K562 (cell line): ENCODE measurements around the gene UQCRH. TPM values are rescaled to one million over a fixed set of nuclear protein-coding genes. Genes with fewer than 3 reads are reported as not detected.

Experiments
- ATAC-seq: fragments of 200-7000 bp; cut with Tn5 transposase; 3 replicates; pipeline ENCODE4 v1.9.1; 2020; ENCODE audit warnings: moderate library complexity
- BruUV-seq: library from RNA; stranded (reverse); fragments of 400-500 nt; replicated peaks from 2 replicates; lab custom pipeline; 2021; lab: Mats Ljungman, UMichigan
- CTCF ChIA-PET: fragments of 300-600 bp; formaldehyde crosslinking; extraction: SDS; loops from one replicate; lab custom pipeline; 2021; ENCODE audit warnings: low intra/inter-chr PET ratio; lab: Yijun Ruan, JAX
- POLR2A ChIA-PET: fragments of 300-600, 350-650 bp; sonication (Branson Sonifier 250); formaldehyde crosslinking; extraction: SDS; loops from one replicate; lab custom pipeline; 2021; ENCODE audit warnings: antibody characterized with exemption, inconsistent platforms; lab: Yijun Ruan, JAX
- DNase-seq, 4 experiments: peaks; one replicate each; pipeline versions ENCODE4 v3.0.0 to v3.0.0-alpha.2; 2011 to 2018; ENCODE audit warnings: low spot score in 3 of 4, mixed read lengths in 3 of 4; ENCODE audit errors: extremely low read depth in 1 of 4
- FAIRE-seq: peaks from 2 replicates; lab custom pipeline; 2011; peaks lifted over from hg19 to GRCh38; lab: Jason Lieb, UNC
- H2AFZ ChIP-seq: 2 replicates; pipeline ENCODE4 v1.6.0; 2011; ENCODE audit warnings: low read depth, low read length, control low read depth, inconsistent platforms
- H3K27ac ChIP-seq: fragments of 200-600 bp; 3 replicates; pipeline ENCODE4 v1.8.0; 2011; ENCODE audit warnings: low read depth, mild to moderate bottlenecking, control low read depth, inconsistent platforms, low read length, moderate library complexity, mixed read lengths; ENCODE audit errors: extremely low read depth
- H3K27me3 ChIP-seq, 2 experiments: fragments of 300-600 bp in 1 of 2; 2 replicates in 1 of 2; 3 replicates in 1 of 2; pipeline versions ENCODE4 v1.6.0 to v1.8.0; 2011; ENCODE audit warnings: inconsistent platforms in 2 of 2, low read length in 2 of 2, mild to moderate bottlenecking in 1 of 2, mixed read lengths in 1 of 2, moderate library complexity in 1 of 2; ENCODE audit not compliant: control insufficient read depth in 2 of 2, insufficient read depth in 2 of 2
- H3K36me3 ChIP-seq: fragments of 300-600 bp; 3 replicates; pipeline ENCODE4 v1.8.0; 2011; ENCODE audit warnings: mild to moderate bottlenecking, low read length, inconsistent platforms; ENCODE audit not compliant: control insufficient read depth, insufficient read depth
- H3K4me1 ChIP-seq, 2 experiments: fragments of 200-600 bp in 1 of 2; replicated peaks in 1 of 2; 2 replicates in 1 of 2; 3 replicates in 1 of 2; pipeline versions ENCODE4 v1.5.1 to v1.8.0; 2011; ENCODE audit warnings: inconsistent platforms in 2 of 2, low read length in 2 of 2, mild to moderate bottlenecking in 1 of 2, mixed read lengths in 1 of 2, moderate library complexity in 1 of 2; ENCODE audit not compliant: control insufficient read depth in 2 of 2, insufficient read depth in 2 of 2
- H3K4me2 ChIP-seq: 2 replicates; pipeline ENCODE4 v1.6.1; 2011; ENCODE audit warnings: low read length, control low read depth, inconsistent platforms, mixed read lengths; ENCODE audit not compliant: insufficient read depth
- H3K4me3 ChIP-seq: fragments of 200-600 bp; sonication (generic), shearing (Covaris generic); 2 replicates; pipeline ENCODE4 v1.5.1; 2016; ENCODE audit warnings: control low read depth, inconsistent platforms
- H3K79me2 ChIP-seq: fragments of 200-600 bp; 3 replicates; pipeline ENCODE4 v1.8.0; 2011; ENCODE audit warnings: low read length, inconsistent platforms; ENCODE audit not compliant: control insufficient read depth, insufficient read depth
- H3K9ac ChIP-seq, 2 experiments: 2 replicates each; pipeline versions ENCODE4 v1.6.0 to v1.6.1; 2011; ENCODE audit warnings: low read depth in 2 of 2, low read length in 2 of 2, control low read depth in 1 of 2, inconsistent platforms in 1 of 2, mild to moderate bottlenecking in 1 of 2, mixed read lengths in 1 of 2; ENCODE audit not compliant: insufficient read depth in 1 of 2
- H3K9me1 ChIP-seq: one replicate; pipeline ENCODE4 v1.6.0; 2011; ENCODE audit warnings: inconsistent platforms, mild to moderate bottlenecking, low read length, moderate library complexity; ENCODE audit not compliant: control insufficient read depth, insufficient read depth
- H3K9me3 ChIP-seq: replicated peaks from 2 replicates; pipeline ENCODE4 v1.5.1; 2011; ENCODE audit warnings: low read depth, low read length, inconsistent platforms; ENCODE audit not compliant: control insufficient read depth, insufficient read depth
- H4K20me1 ChIP-seq: replicated peaks from 2 replicates; pipeline ENCODE4 v1.6.1; 2011; ENCODE audit warnings: low read length, inconsistent platforms, mixed read lengths; ENCODE audit not compliant: control insufficient read depth, insufficient read depth
- BMI1 ChIP-seq: fragments of 150-350 bp; IDR thresholded peaks from 2 replicates; pipeline ENCODE4 v1.6.1; 2014; ENCODE audit warnings: low read length
- CREM ChIP-seq: IDR thresholded peaks from 2 replicates; pipeline ENCODE4 v1.6.1; 2014; ENCODE audit warnings: antibody characterized with exemption, low read depth
- FOXA3 ChIP-seq, 2 experiments: fragments of 450-650 bp in 1 of 2; sonication (generic) in 1 of 2; formaldehyde crosslinking; IDR thresholded peaks in 1 of 2; conservative IDR thresholded peaks in 1 of 2; 2 replicates each; pipeline versions ENCODE4 v1.4.0 to v1.8.0; 2020 to 2022; ENCODE audit warnings: mild to moderate bottlenecking in 2 of 2, missing genetic modification reagents in 1 of 2
- JUND ChIP-seq, 2 experiments: IDR thresholded peaks; 2 replicates in 1 of 2; 3 replicates in 1 of 2; pipeline ENCODE4 v1.6.1; 2011; ENCODE audit warnings: borderline replicate concordance in 2 of 2, low read depth in 2 of 2, low read length in 2 of 2, improper control_type of control experiment in 1 of 2, missing biosample characterization in 1 of 2, missing genetic modification characterization in 1 of 2, missing genetic modification reagents in 1 of 2
- MTA3 ChIP-seq: fragments of 450-650 bp; formaldehyde crosslinking; IDR thresholded peaks from 2 replicates; pipeline ENCODE4 v1.6.1; 2017; ENCODE audit warnings: mild to moderate bottlenecking, borderline replicate concordance
- RAD21 ChIP-seq, 2 experiments: fragments of 250-450 bp in 1 of 2; fragments of 450-650 bp in 1 of 2; sonication (Bioruptor Pico) in 1 of 2; formaldehyde crosslinking in 1 of 2; IDR thresholded peaks in 1 of 2; conservative IDR thresholded peaks in 1 of 2; 2 replicates each; pipeline versions ENCODE4 v1.4.0 to v1.8.0; 2020 to 2022; ENCODE audit warnings: mild to moderate bottlenecking in 2 of 2, moderate library complexity in 1 of 2
- RFX1 ChIP-seq: fragments of 450-650 bp; IDR thresholded peaks from 2 replicates; pipeline ENCODE4 v1.6.1; 2016; ENCODE audit warnings: mild to moderate bottlenecking, moderate library complexity
- TBL1XR1 ChIP-seq, 2 experiments: IDR thresholded peaks; 2 replicates each; pipeline ENCODE4 v1.6.1; 2012; ENCODE audit warnings: improper control_type of control experiment in 2 of 2, low read length in 2 of 2, mild to moderate bottlenecking in 1 of 2
- WGBS: fragments of 100-300 bp; shearing (Covaris generic); methylation state at CpG from one replicate; pipeline ENCODE4 v1.1.6; 2016; ENCODE audit warnings: low coverage, mixed read lengths; ENCODE audit not compliant: insufficient coverage; ENCODE audit errors: missing lambda C conversion rate; 5-methylcytosine and 5-hydroxymethylcytosine counted together
- in situ Hi-C: fragments of 300-500 bp; cut with MboI; formaldehyde crosslinking; loops from 4 replicates; pipeline ENCODE4 v1.15.0; 2018; ENCODE audit warnings: inconsistent platforms, mixed read lengths
- intact Hi-C: fragments of 100-400 bp; cut with micrococcal nuclease; formaldehyde crosslinking; loops from 2 replicates; pipeline ENCODE4 v1.14.2; 2022
- polyA plus RNA-seq, 8 experiments: library from polyadenylated mRNA; depleted of rRNA in 4 of 8; stranded (reverse) in 5 of 8; unstranded in 3 of 8; fragments of >200 nt; fragmentation: Nextera tagmentation in 2 of 8; fragmentation: Illumina TruSeq in 1 of 8; extraction: Ambion mirVana in 2 of 8; extraction: Trizol in 1 of 8; gene quantifications; 2 replicates each; pipeline versions ENCODE4 v1.2.1 to v1.2.3, GENCODE V29; 2011 to 2014; ENCODE audit warnings: inconsistent platforms in 1 of 8, missing spikeins in 1 of 8
- total RNA-seq, 7 experiments: library from RNA; depleted of rRNA in 6 of 7; stranded (reverse); fragments of >200 nt in 6 of 7; fragmentation: Illumina TruSeq in 2 of 7; extraction: Trizol in 2 of 7; gene quantifications; 2 replicates each; pipeline versions ENCODE4 v1.2.1 to v1.2.3, GENCODE V29; 2011 to 2021; ENCODE audit warnings: low replicate concordance in 1 of 7
- TF ChIP-seq, protein P1 (sequence below): sonication (generic); formaldehyde crosslinking; IDR thresholded peaks from 2 replicates; pipeline ENCODE4 v1.5.0; 2020; ENCODE audit warnings: missing genetic modification reagents
- TF ChIP-seq, protein P2 (sequence below), 2 experiments: fragments of 450-650 bp; formaldehyde crosslinking in 1 of 2; IDR thresholded peaks; 2 replicates each; pipeline versions ENCODE4 v1.4.0 to v1.6.1; 2014 to 2020; ENCODE audit warnings: mild to moderate bottlenecking in 2 of 2, borderline replicate concordance in 1 of 2, low read depth in 1 of 2

Gene UQCRH
- total and polyA plus RNA-seq, 9 of the 15 experiments (the other 6 are each of a cell fraction or from before 2014, with no cell fraction given): 1,267 to 5,184 (median 2,410) TPM

DNA sequence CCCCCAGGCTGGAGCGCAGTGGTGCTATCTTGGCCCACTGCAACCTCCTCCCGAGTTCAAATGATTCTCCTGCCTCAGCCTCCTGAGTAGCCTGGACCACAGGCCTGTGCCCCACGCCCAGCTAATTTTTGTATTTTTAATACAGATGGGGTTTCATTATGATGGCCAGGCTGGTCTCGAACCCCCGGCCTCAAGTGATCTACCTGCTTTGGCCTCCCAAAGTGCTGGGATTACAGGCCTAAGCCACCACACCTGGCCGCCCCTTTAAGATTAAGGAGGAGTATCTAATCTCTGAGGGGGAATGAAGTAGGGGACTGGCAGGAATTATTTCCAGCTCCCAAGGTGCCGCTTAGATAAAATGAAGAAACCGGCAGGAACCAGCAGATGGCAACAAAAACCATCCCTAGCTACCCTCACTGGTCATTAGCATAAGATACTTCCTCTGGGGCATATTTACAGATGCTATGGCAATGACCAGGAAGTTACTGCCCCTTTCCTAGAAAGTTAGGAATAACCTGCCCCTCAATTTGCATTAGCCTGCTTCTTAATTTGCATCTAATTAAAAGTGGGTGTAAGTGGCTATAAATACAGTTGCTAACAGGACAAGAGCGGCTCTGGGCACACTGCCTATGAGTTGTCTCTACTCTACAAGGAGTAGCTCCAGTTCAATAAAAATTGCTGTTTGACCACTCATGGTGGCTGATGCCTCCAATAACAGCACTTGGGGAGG is 30.0 kb downstream of the UQCRH start:
- no TSS peak for BruUV-seq
- no peak overlapping the region for H3K4me3 ChIP-seq
- H3K4me2 ChIP-seq: no peak overlapping the region
- ATAC-seq: peak; percentile 98
- DNase-seq: peak in 2 of 4 experiments; percentile 71 to 77
- intact Hi-C loops: loop anchor here (1.0 to 5.0 kb wide), 3 partner anchors 15 to 195 kb away; no protein-coding TSS in a partner anchor
- ChIA-PET POLR2A (interaction anchor here (0.6 to 2.7 kb wide), 19 partner anchors 10 to 271 kb away, joined by 3 to 19 read pairs (median 4); partner anchors contain the start of genes LRRC41, MKNK1, RAD54L and UQCRH), CTCF (interaction anchor here (1.9 to 2.7 kb wide), 2 partner anchors 15 to 196 kb away, joined by 8 to 23 read pairs; no protein-coding TSS in a partner anchor)
- H3K36me3 ChIP-seq: no peaks in the 10 kb centered on the region
- in situ Hi-C loops: no loop called here
- H3K79me2 ChIP-seq: no peaks in the 10 kb centered on the region
- peak; percentile 86 for FAIRE-seq
- H3K9ac ChIP-seq: no peak overlapping the region
- no peaks in the 10 kb centered on the region for H3K9me1 ChIP-seq
- WGBS: 40% methylated on average over 9 of the region's 9 CpGs
- H3K9me3 ChIP-seq: no peaks in the 10 kb centered on the region
- peaks cover 2 to 5% of the 10 kb centered on the region in 2 experiments; a peak in 4 of 5 replicates for H3K4me1 ChIP-seq
- no peaks in the 10 kb centered on the region for H4K20me1 ChIP-seq
- peak overlapping the region; percentile 43; the same call in 1 of the 2 replicates for H2AFZ ChIP-seq
- no peak overlapping the region for H3K27ac ChIP-seq
- H3K27me3 ChIP-seq: no peaks in the 10 kb centered on the region
- TF ChIP-seq, protein P1, sequence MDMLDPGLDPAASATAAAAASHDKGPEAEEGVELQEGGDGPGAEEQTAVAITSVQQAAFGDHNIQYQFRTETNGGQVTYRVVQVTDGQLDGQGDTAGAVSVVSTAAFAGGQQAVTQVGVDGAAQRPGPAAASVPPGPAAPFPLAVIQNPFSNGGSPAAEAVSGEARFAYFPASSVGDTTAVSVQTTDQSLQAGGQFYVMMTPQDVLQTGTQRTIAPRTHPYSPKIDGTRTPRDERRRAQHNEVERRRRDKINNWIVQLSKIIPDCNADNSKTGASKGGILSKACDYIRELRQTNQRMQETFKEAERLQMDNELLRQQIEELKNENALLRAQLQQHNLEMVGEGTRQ (CRISPR knock-in tag): no peak
- TF ChIP-seq, protein P2, sequence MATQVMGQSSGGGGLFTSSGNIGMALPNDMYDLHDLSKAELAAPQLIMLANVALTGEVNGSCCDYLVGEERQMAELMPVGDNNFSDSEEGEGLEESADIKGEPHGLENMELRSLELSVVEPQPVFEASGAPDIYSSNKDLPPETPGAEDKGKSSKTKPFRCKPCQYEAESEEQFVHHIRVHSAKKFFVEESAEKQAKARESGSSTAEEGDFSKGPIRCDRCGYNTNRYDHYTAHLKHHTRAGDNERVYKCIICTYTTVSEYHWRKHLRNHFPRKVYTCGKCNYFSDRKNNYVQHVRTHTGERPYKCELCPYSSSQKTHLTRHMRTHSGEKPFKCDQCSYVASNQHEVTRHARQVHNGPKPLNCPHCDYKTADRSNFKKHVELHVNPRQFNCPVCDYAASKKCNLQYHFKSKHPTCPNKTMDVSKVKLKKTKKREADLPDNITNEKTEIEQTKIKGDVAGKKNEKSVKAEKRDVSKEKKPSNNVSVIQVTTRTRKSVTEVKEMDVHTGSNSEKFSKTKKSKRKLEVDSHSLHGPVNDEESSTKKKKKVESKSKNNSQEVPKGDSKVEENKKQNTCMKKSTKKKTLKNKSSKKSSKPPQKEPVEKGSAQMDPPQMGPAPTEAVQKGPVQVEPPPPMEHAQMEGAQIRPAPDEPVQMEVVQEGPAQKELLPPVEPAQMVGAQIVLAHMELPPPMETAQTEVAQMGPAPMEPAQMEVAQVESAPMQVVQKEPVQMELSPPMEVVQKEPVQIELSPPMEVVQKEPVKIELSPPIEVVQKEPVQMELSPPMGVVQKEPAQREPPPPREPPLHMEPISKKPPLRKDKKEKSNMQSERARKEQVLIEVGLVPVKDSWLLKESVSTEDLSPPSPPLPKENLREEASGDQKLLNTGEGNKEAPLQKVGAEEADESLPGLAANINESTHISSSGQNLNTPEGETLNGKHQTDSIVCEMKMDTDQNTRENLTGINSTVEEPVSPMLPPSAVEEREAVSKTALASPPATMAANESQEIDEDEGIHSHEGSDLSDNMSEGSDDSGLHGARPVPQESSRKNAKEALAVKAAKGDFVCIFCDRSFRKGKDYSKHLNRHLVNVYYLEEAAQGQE (IDR thresholded peaks at IDR 0.05; ENCODE audit: borderline replicate concordance): peak; percentile 85
- TF ChIP-seq, protein P2 (CRISPR knock-in tag; IDR thresholded peaks at IDR 0.05; ENCODE audit: low read depth): no peak
- TF ChIP-seq RAD21 (CRISPR knock-in tag; conservative IDR thresholded peaks at IDR 0.05 in 1 of 2, IDR thresholded peaks at IDR 0.05 in 1 of 2): peak; percentile 73 to 86
- no peak for TF ChIP-seq BMI1
- TF ChIP-seq TBL1XR1 (IDR thresholded peaks at IDR 0.05; ENCODE audit: low read length in 2 of 2): peak in 1 of 2 experiments; percentile 44; a peak in 1 of 4 replicates
- peak; percentile 22; the same call in 1 of the 2 replicates for TF ChIP-seq CREM
- TF ChIP-seq MTA3: peak; percentile 59; the same call in 1 of the 2 replicates
- TF ChIP-seq RFX1: peak; percentile 81
- peak in 1 of 2 experiments; percentile 62; a peak in 1 of 4 replicates for TF ChIP-seq FOXA3 (CRISPR knock-in tag; conservative IDR thresholded peaks at IDR 0.05 in 1 of 2, IDR thresholded peaks at IDR 0.05 in 1 of 2)
- TF ChIP-seq JUND (IDR thresholded peaks at IDR 0.05; ENCODE audit: borderline replicate concordance, low read depth, low read length): peak; percentile 47; the same call in 1 of the 2 replicates
- no peak for TF ChIP-seq JUND (tag; IDR thresholded peaks at IDR 0.05; ENCODE audit: borderline replicate concordance, low read depth, low read length)
